Adrenal gland (tissue), 12 donors: ENCODE results near the gene URM1. TPM values are rescaled to one million over a fixed set of nuclear protein-coding genes. Genes with fewer than 3 reads are reported as not detected.

Source experiments
- DNase-seq, 7 donors: peaks; one replicate each; pipeline ENCODE4 v3.0.0-alpha.2; 2019 to 2020
- H3K27ac ChIP-seq, 5 donors: fragments of 200-600 bp; sonication (generic) in 4 of 5; 1 replicate in 3 of 5; 2 replicates in 2 of 5; pipeline versions ENCODE4 v1.5.1 to v1.8.0; 2016 to 2020; ENCODE audit warnings: mild to moderate bottlenecking in 1 of 5
- H3K27me3 ChIP-seq: fragments of 200-600 bp; 2 replicates; pipeline ENCODE4 v1.8.0; 2021
- H3K36me3 ChIP-seq, 2 donors: fragments of 200-600 bp; replicated peaks in 1 of 2; 1 replicate in 1 of 2; 2 replicates in 1 of 2; pipeline versions ENCODE4 v1.5.1 to v1.8.0; 2018 to 2022
- H3K4me1 ChIP-seq, 2 donors: fragments of 200-600 bp; replicated peaks in 1 of 2; 1 replicate in 1 of 2; 2 replicates in 1 of 2; pipeline versions ENCODE4 v1.5.1 to v1.8.0; 2018 to 2021
- H3K4me3 ChIP-seq, 4 donors: fragments of 200-600 bp; sonication (generic) in 3 of 4; one replicate each; pipeline ENCODE4 v1.5.1; 2016 to 2018
- H3K9me3 ChIP-seq, 3 donors: fragments of 200-600 bp; sonication (generic) in 1 of 3; replicated peaks in 1 of 3; 1 replicate in 2 of 3; 2 replicates in 1 of 3; pipeline versions ENCODE4 v1.5.1 to v1.8.0; 2016 to 2021
- CTCF ChIP-seq, 6 experiments: fragments of 450-650 bp in 4 of 6; fragments of 200-600 bp in 2 of 6; sonication (generic) in 1 of 6; IDR thresholded peaks; 1 replicate in 5 of 6; 2 replicates in 1 of 6; pipeline versions ENCODE4 v1.5.1 to v1.8.0; 2016 to 2021; ENCODE audit warnings: antibody characterized with exemption in 6 of 6, mild to moderate bottlenecking in 2 of 6, moderate library complexity in 1 of 6
- POLR2A ChIP-seq, 2 donors: fragments of 450-650 bp; IDR thresholded peaks; one replicate each; pipeline ENCODE4 v1.6.1; 2017; ENCODE audit warnings: antibody characterized with exemption in 2 of 2, mild to moderate bottlenecking in 2 of 2, moderate library complexity in 1 of 2
- WGBS, 4 donors: extraction: QIAGEN DNeasy Blood & Tissue Kit in 2 of 4; methylation state at CpG; one replicate each; pipeline versions ENCODE4 v1.1.5 to v1.1.7; 2013 to 2017; 5-methylcytosine and 5-hydroxymethylcytosine counted together
- intact Hi-C, 2 donors: fragments of 100-400 bp; cut with DNase I; formaldehyde crosslinking; loops; one replicate each; pipeline versions ENCODE4 v1.14.1 to v1.15.0; 2022 to 2023
- polyA plus RNA-seq, 3 donors: library from polyadenylated mRNA; stranded (reverse); fragments of 200-250 nt in 2 of 3; fragments of 350-450 nt in 1 of 3; fragmentation: Illumina TruSeq in 1 of 3; extraction: RNeasy Lipid Tissue Mini Kit (QIAGEN cat#74804) in 1 of 3; gene quantifications; one replicate each; pipeline ENCODE4 v1.2.3, GENCODE V29; 2013 to 2014
- total RNA-seq, 9 donors: library from RNA; depleted of rRNA in 4 of 9; stranded (reverse); fragments of >200 nt in 4 of 9; fragments of 120-200 nt in 1 of 9; fragmentation: NEBNext Ultra II Directional in 1 of 9; extraction: Animal tissue kit (Norgen Biotek cat#: 25700) in 1 of 9; gene quantifications; one replicate each; pipeline versions ENCODE4 v1.1.0 to v1.2.4, GENCODE V29; 2013 to 2023
- donor health status: healthy with polysubstance abuse.
- donor health status: Bipolar disorder and iron deficiency.
- donor health status: DM: yes; HTN: yes; CAD: no.
- donor health status: DM: no; HTN: no; CAD: no.
- donor health status: DM: no; HTN: no; CAD: no.
- donor health status: DM: yes; HTN: yes; CAD: no.

URM1 gene
- total and polyA plus RNA-seq, 12 donors = 22.8 to 87.1 (median 42.2) TPM

GRCh38 chr9:128360826-128361225 lies 10.3 kb upstream of the URM1 start:
- H3K36me3 ChIP-seq = peaks cover 0 to 5% of the 10 kb centered on the region in 2 donors
- intact Hi-C loops = loop anchor here (5.0 kb wide), 2 partner anchors 46 to 51 kb away; no protein-coding TSS in a partner anchor
- H3K4me3 ChIP-seq = no peak overlapping the region

GRCh38 chr9:128361296-128361985 lies 9.7 kb upstream of the URM1 start:
- TF ChIP-seq CTCF (IDR thresholded peaks at IDR 0.05) (no peak), POLR2A (IDR thresholded peaks at IDR 0.05) (no peak)
- intact Hi-C loops = loop anchor here (5.0 kb wide), 2 partner anchors 46 to 51 kb away; no protein-coding TSS in a partner anchor
- no peak for DNase-seq
- H3K36me3 ChIP-seq = no peaks in the 10 kb centered on the region
- peak overlapping the region in 1 of 5 donors; percentile 77 for H3K27ac ChIP-seq
- peak overlapping the region in 2 of 4 donors; percentile 38 to 55 for H3K4me3 ChIP-seq
- WGBS, 4 donors = 47 to 64% (median 57%) methylated on average over 10 to 14 of the region's 14 CpGs
- H3K9me3 ChIP-seq = no peaks in the 10 kb centered on the region
- peaks cover 4 to 22% of the 10 kb centered on the region in 2 donors for H3K4me1 ChIP-seq
- no peaks in the 10 kb centered on the region for H3K27me3 ChIP-seq

More at GRCh38 chr9:128360826-128361225, 10.3 kb upstream of the URM1 start:
- no peak for TF ChIP-seq CTCF (IDR thresholded peaks at IDR 0.05)
- TF ChIP-seq POLR2A (IDR thresholded peaks at IDR 0.05) = no peak
- no peak for DNase-seq
- Histone ChIP-seq H3K27me3 (no peaks in the 10 kb centered on the region), H3K27ac (peak overlapping the region in 1 of 5 donors; percentile 77), H3K4me1 (peaks cover 4 to 22% of the 10 kb centered on the region in 2 donors), H3K9me3 (no peaks in the 10 kb centered on the region)
- WGBS, 4 donors = 60 to 80% (median 68%) methylated on average over 1 to 2 of the region's 2 CpGs; no CpG with 5 or more reads in 1 of the 4 donors

- Histone ChIP-seq H3K27me3 (no peaks in the 10 kb centered on the region), H3K9me3 (no peaks in the 10 kb centered on the region), H3K4me3 (peak overlapping the region in 2 of 4 donors; percentile 38 to 55), H3K4me1 (peaks cover 4 to 22% of the 10 kb centered on the region in 2 donors), H3K27ac (peak overlapping the region in 2 of 5 donors; percentile 55 to 77), H3K36me3 (no peaks in the 10 kb centered on the region)
- 8 to 16% (median 8%) methylated on average over 12 to 20 of the region's 20 CpGs for WGBS, 4 donors
- TF ChIP-seq POLR2A (IDR thresholded peaks at IDR 0.05) (no peak), CTCF (IDR thresholded peaks at IDR 0.05) (peak; percentile 70 to 95 (median 92))
- peak; percentile 83 to 94 (median 91) for DNase-seq
- intact Hi-C loops = loop anchor here (5.0 kb wide), 2 partner anchors 45 to 50 kb away; no protein-coding TSS in a partner anchor
These were observed 9.1 kb upstream of the URM1 start for GRCh38 chr9:128361986-128362646.

GRCh38 chr9:128362774-128363173 lies 8.4 kb upstream of the URM1 start:
- no peak overlapping the region for H3K4me3 ChIP-seq
- H3K9me3 ChIP-seq = no peaks in the 10 kb centered on the region
- H3K27me3 ChIP-seq = no peaks in the 10 kb centered on the region
- H3K36me3 ChIP-seq = no peaks in the 10 kb centered on the region
- 64 to 77% (median 70%) methylated on average over 3 of the region's 3 CpGs for WGBS, 4 donors
- no peak for DNase-seq
- H3K27ac ChIP-seq = no peak overlapping the region
- intact Hi-C loops = loop anchor here (5.0 kb wide), 2 partner anchors 45 to 50 kb away; no protein-coding TSS in a partner anchor
- TF ChIP-seq CTCF (IDR thresholded peaks at IDR 0.05) = no peak
- TF ChIP-seq POLR2A (IDR thresholded peaks at IDR 0.05) = no peak
- peaks cover 4 to 22% of the 10 kb centered on the region in 2 donors for H3K4me1 ChIP-seq
